Gastroesophageal sphincter (tissue), 4 donors: ENCODE measurements around the gene TMEM201. TPM values are rescaled to one million over a fixed set of nuclear protein-coding genes. Genes with fewer than 3 reads are reported as not detected.

ENCODE experiments used
- ATAC-seq: fragments of 150-250 bp; one replicate; pipeline ENCODE4 v1.9.1; 2016; ENCODE audit warnings: mild to moderate bottlenecking, moderate library complexity
- H3K27ac ChIP-seq, 4 donors: fragments of 200-600 bp; sonication (generic) in 3 of 4; 1 replicate in 3 of 4; 2 replicates in 1 of 4; pipeline ENCODE4 v1.5.1; 2016 to 2019
- H3K27me3 ChIP-seq: fragments of 200-600 bp; sonication (generic); one replicate; pipeline ENCODE4 v1.5.1; 2019
- H3K36me3 ChIP-seq, 2 donors: fragments of 200-600 bp; sonication (generic); one replicate each; pipeline ENCODE4 v1.5.1; 2019; ENCODE audit warnings: control low read depth in 1 of 2
- H3K4me1 ChIP-seq, 3 donors: fragments of 200-600 bp; sonication (generic); 1 replicate in 2 of 3; 2 replicates in 1 of 3; pipeline ENCODE4 v1.5.1; 2016 to 2019; ENCODE audit warnings: control low read depth in 2 of 3
- H3K4me3 ChIP-seq, 2 donors: fragments of 200-600 bp; sonication (generic); one replicate each; pipeline ENCODE4 v1.5.1; 2019; ENCODE audit warnings: mild to moderate bottlenecking in 1 of 2, moderate library complexity in 1 of 2
- H3K9me3 ChIP-seq, 3 donors: fragments of 200-600 bp; sonication (generic); one replicate each; pipeline ENCODE4 v1.5.1; 2017 to 2019; ENCODE audit warnings: control low read depth in 2 of 3
- EP300 ChIP-seq: sonication (generic); formaldehyde crosslinking; IDR thresholded peaks from one replicate; pipeline ENCODE4 v1.6.1; 2017; ENCODE audit warnings: antibody characterized with exemption, mild to moderate bottlenecking
- POLR2A ChIP-seq, 2 donors: fragments of 450-650 bp; IDR thresholded peaks; one replicate each; pipeline ENCODE4 v1.6.1; 2017; ENCODE audit warnings: antibody characterized with exemption in 2 of 2, mild to moderate bottlenecking in 2 of 2, moderate library complexity in 1 of 2
- POLR2AphosphoS5 ChIP-seq: sonication (generic); formaldehyde crosslinking; IDR thresholded peaks from one replicate; pipeline ENCODE4 v1.6.1; 2017; ENCODE audit warnings: antibody characterized with exemption
- WGBS, 2 donors: methylation state at CpG; one replicate each; pipeline ENCODE4 v1.1.5; 2018; ENCODE audit warnings: low coverage in 1 of 2; 5-methylcytosine and 5-hydroxymethylcytosine counted together
- total RNA-seq, 4 donors: library from RNA; depleted of rRNA; stranded (reverse); fragments of >200 nt; gene quantifications; one replicate each; pipeline ENCODE4 v1.1.0, GENCODE V29; 2016
- TF ChIP-seq, protein P1 (sequence below), 4 experiments: fragments of 200-600 bp in 2 of 4; fragments of 450-650 bp in 2 of 4; sonication (generic) in 1 of 4; IDR thresholded peaks; one replicate each; pipeline ENCODE4 v1.5.1; 2017 to 2019; ENCODE audit warnings: antibody characterized with exemption in 4 of 4, mild to moderate bottlenecking in 2 of 4, moderate library complexity in 2 of 4

The TMEM201 gene, protein sequence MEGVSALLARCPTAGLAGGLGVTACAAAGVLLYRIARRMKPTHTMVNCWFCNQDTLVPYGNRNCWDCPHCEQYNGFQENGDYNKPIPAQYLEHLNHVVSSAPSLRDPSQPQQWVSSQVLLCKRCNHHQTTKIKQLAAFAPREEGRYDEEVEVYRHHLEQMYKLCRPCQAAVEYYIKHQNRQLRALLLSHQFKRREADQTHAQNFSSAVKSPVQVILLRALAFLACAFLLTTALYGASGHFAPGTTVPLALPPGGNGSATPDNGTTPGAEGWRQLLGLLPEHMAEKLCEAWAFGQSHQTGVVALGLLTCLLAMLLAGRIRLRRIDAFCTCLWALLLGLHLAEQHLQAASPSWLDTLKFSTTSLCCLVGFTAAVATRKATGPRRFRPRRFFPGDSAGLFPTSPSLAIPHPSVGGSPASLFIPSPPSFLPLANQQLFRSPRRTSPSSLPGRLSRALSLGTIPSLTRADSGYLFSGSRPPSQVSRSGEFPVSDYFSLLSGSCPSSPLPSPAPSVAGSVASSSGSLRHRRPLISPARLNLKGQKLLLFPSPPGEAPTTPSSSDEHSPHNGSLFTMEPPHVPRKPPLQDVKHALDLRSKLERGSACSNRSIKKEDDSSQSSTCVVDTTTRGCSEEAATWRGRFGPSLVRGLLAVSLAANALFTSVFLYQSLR
- total RNA-seq = 1 to 10 TPM; 4.4 to 9.3 (median 5.5) TPM

DNA sequence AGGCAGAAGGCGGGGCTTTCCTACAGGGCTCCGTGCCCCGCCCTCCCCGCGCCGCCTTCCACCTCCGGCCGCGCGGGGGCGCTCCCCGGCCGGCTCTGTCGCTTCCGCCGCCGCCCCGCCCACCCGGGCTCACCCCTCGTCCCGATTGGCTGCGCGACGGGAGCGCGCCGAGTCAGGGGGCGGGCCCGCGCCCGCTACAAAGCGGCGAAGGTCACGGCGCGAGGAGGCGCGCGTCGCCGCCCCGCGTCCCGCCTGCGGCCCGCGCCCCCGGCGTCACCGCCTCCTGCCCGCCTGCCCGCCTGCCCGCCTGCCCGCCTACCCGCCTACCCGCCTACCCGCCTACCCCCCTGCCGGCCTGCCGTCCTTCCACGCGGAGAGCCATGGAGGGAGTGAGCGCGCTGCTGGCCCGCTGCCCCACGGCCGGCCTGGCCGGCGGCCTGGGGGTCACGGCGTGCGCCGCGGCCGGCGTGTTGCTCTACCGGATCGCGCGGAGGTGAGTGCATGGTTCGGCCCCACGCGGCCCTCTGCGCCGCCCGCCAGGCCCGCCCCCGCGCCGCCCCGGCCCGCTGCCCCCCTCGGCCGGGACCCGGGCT, at the start of gene TMEM201:
Gene TMEM201, plus strand, starts transcription at position 361 of the 593 bp plus-strand sequence. Its CDS starts 20 bp downstream, at position 381.
- TF ChIP-seq EP300 = no peak
- TF ChIP-seq POLR2AphosphoS5 = peak; percentile 4
- TF ChIP-seq POLR2A (IDR thresholded peaks at IDR 0.05) = peak; percentile 22 to 64
- TF ChIP-seq, protein P1, sequence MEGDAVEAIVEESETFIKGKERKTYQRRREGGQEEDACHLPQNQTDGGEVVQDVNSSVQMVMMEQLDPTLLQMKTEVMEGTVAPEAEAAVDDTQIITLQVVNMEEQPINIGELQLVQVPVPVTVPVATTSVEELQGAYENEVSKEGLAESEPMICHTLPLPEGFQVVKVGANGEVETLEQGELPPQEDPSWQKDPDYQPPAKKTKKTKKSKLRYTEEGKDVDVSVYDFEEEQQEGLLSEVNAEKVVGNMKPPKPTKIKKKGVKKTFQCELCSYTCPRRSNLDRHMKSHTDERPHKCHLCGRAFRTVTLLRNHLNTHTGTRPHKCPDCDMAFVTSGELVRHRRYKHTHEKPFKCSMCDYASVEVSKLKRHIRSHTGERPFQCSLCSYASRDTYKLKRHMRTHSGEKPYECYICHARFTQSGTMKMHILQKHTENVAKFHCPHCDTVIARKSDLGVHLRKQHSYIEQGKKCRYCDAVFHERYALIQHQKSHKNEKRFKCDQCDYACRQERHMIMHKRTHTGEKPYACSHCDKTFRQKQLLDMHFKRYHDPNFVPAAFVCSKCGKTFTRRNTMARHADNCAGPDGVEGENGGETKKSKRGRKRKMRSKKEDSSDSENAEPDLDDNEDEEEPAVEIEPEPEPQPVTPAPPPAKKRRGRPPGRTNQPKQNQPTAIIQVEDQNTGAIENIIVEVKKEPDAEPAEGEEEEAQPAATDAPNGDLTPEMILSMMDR (IDR thresholded peaks at IDR 0.05) = peak in 3 of 4 experiments; percentile 66 to 90 (median 83)
- no peaks in the 10 kb centered on the region for H3K27me3 ChIP-seq
- H3K36me3 ChIP-seq = peaks cover 0 to 11% of the 10 kb centered on the region in 2 donors
- H3K4me3 ChIP-seq = peak within 1 kb of the TSS; percentile 68 to 82
- peak; percentile 95 for ATAC-seq
- peaks cover 0 to 51% (median 15%) of the 10 kb centered on the region in 3 donors for H3K4me1 ChIP-seq
- WGBS, 2 donors = no CpG with 5 or more reads among the region's 94 CpGs
- no peaks in the 10 kb centered on the region for H3K9me3 ChIP-seq
- H3K27ac ChIP-seq = peak within 1 kb of the TSS; percentile 35 to 87 (median 84)

DNA sequence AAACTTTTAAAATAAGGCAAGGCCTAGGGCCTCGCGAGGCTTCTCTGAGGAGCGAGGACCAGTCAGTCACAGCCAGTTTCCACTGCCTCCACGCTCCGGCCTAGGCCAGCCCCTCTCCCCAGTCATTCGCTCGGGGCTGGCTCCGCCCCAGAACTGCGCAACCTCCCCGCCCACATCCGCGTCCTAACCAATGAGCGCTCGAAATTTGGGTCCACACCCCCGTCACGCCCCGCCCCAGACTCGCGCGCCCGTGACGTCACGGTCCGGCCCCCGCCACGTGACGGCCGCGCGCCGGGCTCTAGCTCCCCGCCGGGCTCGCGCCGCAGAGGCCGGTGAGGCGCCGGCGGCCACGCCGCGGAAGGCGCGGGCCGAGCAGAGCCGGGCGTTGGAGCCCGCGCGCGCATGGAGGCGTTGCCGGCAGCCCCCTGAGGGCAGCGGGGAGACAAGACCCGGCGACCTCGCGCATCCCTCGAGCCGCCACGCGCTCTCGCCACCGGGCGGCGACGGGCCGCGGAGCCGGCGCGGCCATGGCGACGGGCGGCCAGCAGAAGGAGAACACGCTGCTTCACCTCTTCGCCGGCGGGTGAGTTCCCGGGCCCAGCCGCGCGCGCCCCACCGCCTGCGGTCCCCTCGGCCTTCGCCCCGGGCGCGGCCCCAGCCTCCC, 49.4 kb upstream of the TMEM201 start, which contains the start of gene SLC25A33:
Gene SLC25A33, plus strand, starts transcription at position 301 of the 664 bp plus-strand sequence. Its CDS starts 227 bp downstream, at position 528.
- Histone ChIP-seq H3K36me3 (no peaks in the 10 kb centered on the region), H3K4me3 (peak within 1 kb of the TSS; percentile 72 to 93), H3K4me1 (peaks cover 0 to 49% (median 10%) of the 10 kb centered on the region in 3 donors), H3K9me3 (no peaks in the 10 kb centered on the region), H3K27me3 (no peaks in the 10 kb centered on the region), H3K27ac (peak within 1 kb of the TSS; percentile 91 to 98 (median 97))
- 2% methylated on average over 7 of the region's 92 CpGs; no CpG with 5 or more reads in 1 of the 2 donors for WGBS, 2 donors
- ATAC-seq = peak; percentile 99
- TF ChIP-seq POLR2A (IDR thresholded peaks at IDR 0.05) (peak; percentile 92 to 99), EP300 (no peak), POLR2AphosphoS5 (peak; percentile 62)
- TF ChIP-seq, protein P1 (IDR thresholded peaks at IDR 0.05) = peak in 3 of 4 experiments; percentile 18 to 39 (median 37)

DNA sequence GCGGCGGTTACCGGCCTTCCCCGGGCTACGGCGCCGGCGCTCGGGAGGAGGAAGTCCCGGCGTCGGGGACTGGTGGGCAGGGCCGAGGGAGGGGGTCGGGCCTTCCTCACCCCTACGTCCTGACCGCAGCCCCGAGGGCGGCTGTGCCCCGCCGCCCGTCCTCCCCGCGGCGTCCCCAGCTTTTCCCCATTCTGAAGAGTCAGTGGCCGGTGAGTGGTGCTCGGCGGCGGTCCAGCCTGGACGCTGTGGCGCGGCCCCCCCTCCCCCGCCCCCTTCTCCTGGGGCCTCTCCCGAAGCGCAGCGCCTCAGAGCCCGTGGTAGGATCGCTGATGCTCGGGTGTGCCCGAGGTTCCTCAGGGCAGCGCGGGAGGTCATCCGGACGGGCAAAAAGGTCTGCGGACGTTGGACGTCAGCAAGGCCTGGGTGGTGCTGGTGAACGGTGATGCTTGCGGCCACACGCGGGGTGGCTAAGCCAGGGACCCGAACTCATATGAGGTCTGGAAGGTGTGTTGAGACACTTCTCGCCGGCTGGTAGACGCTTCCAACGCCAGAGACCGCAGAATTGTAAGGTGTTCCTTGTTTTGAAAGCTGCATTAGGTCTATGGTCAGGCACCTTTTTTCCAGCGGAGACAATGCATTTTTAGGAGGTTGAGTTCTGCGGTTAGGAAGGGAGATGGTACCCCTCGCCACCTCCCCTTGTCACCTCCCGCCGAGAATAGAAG, 48.7 kb upstream of the TMEM201 start:
- Histone ChIP-seq H3K27ac (peak overlapping the region; percentile 91 to 98 (median 97)), H3K4me1 (peaks cover 0 to 53% (median 10%) of the 10 kb centered on the region in 3 donors), H3K27me3 (no peaks in the 10 kb centered on the region), H3K9me3 (no peaks in the 10 kb centered on the region), H3K4me3 (peak overlapping the region; percentile 72 to 93), H3K36me3 (no peaks in the 10 kb centered on the region)
- TF ChIP-seq POLR2A (IDR thresholded peaks at IDR 0.05) = no peak
- TF ChIP-seq POLR2AphosphoS5 = no peak
- no peak for TF ChIP-seq EP300
- TF ChIP-seq, protein P1 (IDR thresholded peaks at IDR 0.05) = no peak
- WGBS, 2 donors = 46 to 48% methylated on average over 5 of the region's 61 CpGs
- peak; percentile 65 for ATAC-seq

DNA sequence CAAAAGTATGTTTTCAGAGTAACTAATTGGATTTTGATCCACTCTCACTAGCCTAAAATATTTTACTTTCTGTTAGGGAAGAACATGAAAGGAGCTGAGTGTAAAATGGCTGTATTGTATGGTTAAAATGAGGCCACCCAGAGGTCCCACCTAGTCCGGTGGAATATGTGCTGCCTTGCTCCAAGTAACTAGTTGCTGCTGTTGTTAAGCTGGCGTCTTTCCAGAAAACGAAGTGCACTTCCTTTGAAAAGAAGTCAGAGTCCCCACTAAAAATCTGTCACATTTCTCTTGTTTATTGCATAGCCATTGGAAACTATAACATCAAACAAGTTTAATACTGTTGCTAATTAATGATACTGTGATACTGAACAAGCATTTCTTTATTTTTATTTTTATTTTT, 46.3 kb upstream of the TMEM201 start:
- Histone ChIP-seq H3K27ac (peak overlapping the region in 3 of 4 donors; percentile 70 to 72 (median 71)), H3K27me3 (no peaks in the 10 kb centered on the region), H3K4me1 (peaks cover 0 to 67% (median 10%) of the 10 kb centered on the region in 3 donors), H3K36me3 (no peaks in the 10 kb centered on the region), H3K4me3 (no peak overlapping the region), H3K9me3 (no peaks in the 10 kb centered on the region)
- WGBS, 2 donors = 0 to 3% methylated on average over 3 of the region's 3 CpGs
- TF ChIP-seq, protein P1 (IDR thresholded peaks at IDR 0.05) = no peak
- TF ChIP-seq POLR2A (IDR thresholded peaks at IDR 0.05) (no peak), POLR2AphosphoS5 (no peak), EP300 (no peak)
- ATAC-seq = no peak
